CD4-positive, alpha-beta T cell treated with Interferon alpha-2 for 1 hour (primary cell): ENCODE data around the gene CCDC73.
"Not testable (repeated sequence)": the region's sequence is repeated elsewhere in the genome, so short reads cannot be mapped to it uniquely, and the experiment has no call there.

Source experiments
- DNase-seq, 2 donors: peaks; one replicate each; pipeline ENCODE4 v3.0.0-alpha.2; 2020 to 2022

The CCDC73 gene

GRCh38 chr11:32704775-32705174, 89.7 kb downstream of the CCDC73 start:
- no peak for DNase-seq

- DNase-seq, result no peak
These were observed 90.2 kb downstream of the CCDC73 start for GRCh38 chr11:32704261-32704660.

DNA sequence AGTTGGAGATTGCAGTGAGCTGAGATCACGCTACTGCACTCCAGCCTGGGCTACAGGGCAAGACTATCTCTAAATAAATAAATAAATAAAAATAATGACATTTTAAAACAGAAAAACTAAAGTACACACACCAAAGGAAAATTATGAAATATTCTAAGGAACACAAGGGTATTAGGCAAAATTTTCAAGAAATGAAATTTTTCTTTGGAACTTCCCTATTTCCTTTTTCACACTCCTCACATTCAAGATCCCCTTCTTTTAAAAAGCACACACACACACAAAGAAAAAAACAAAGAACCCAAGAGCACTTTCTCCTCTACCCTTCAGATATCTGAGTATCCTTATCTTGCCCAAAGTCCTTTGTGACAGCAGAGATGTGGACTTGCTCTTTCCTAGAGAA, 92.8 kb downstream of the CCDC73 start:
- no peak for DNase-seq

DNA sequence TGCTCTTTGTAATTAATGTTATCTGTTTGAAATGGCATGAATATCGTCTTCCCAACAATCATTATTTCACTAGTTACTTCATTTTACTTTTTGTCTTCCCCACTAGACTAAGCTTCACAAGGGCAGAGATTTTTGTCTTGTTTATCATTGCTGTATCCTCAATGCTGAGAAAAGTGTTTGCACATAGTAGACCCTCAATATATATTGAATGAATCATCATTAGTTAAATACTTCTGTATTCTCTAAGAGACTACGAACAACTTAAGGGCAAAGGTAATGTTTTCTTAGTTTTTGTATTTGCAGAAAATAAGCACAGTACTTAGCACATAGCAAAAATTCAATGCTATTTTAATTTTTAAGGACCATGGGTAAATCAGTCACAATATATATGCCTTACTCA, 95.9 kb downstream of the CCDC73 start:
- no peak for DNase-seq

DNA sequence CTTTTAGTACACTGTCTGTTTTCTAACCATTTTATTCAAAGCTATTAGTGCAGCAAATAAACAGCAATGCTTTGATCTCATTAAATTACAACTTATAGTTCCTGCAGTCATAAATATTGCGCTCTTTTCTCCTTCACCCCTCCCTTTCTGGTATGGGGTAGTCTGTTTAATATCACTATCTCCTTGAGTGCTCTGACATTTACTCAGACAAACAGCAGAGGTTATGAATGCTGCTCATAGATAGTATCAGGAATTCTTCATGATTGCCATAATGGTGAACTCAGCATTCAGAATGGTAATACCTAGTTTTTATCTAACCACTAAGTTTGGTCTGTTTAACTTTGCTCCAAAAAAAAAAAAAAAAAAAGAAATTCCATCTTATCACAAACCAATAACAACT, 123.4 kb downstream of the CCDC73 start:
- DNase-seq, result no peak

DNA sequence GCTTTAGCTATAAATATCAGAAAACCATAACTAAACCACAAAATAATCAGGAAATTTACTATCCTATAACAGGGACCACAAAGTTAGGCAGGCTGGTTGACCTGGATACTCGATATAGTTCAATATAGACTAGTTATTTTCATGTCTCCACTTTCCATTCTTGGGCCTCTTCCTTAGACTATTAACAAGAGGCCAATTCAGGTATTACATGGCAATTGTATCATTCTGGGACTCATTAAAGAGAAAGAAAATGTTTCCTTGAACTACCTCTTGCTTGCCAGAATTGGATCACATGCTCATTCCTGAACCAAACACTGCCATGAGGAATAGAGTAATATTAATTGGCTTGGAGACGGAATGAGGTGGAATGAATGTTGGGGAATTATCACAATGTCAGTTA, 134.8 kb downstream of the CCDC73 start:
- DNase-seq, result no peak

GRCh38 chr11:32658639-32659406, 135.6 kb downstream of the CCDC73 start:
- no peak for DNase-seq

DNA sequence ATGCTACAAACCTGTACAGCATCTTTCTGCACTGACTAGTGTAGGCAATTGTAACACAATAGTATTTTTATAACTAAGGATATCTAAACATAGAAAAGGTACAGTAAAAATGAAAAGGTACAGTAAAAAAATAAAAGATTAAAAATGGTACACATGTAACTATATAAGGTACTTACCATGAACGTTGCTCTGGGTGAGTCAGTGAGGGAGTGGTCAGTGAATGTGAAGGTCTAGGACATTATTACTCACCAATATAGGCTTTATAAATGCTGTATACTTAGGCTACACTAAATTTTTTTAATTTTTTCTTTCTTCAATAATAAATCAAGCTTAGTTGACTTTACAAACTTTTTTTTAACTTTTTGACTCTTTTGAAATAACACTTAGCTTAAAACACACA, 150.9 kb downstream of the CCDC73 start:
- DNase-seq, result no peak

DNA sequence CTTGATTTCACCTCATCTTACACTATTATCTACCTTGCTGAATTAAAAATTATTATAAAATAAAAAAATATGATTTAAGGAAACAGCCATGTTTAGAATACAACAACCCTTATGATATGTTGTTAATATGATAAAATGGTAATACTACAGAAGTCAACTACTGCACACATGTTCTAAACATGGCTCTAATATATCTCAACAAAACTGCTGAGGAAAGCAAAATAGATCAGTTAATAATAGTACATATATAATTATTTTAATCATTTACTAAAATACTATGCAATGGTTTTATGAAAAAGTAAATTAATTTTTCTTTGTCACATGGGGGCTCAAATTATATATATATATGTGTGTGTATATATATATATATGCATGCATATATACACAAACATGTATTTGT, 153.1 kb downstream of the CCDC73 start:
- no peak for DNase-seq

GRCh38 chr11:32635819-32636218, 158.6 kb downstream of the CCDC73 start:
- no peak for DNase-seq

DNA sequence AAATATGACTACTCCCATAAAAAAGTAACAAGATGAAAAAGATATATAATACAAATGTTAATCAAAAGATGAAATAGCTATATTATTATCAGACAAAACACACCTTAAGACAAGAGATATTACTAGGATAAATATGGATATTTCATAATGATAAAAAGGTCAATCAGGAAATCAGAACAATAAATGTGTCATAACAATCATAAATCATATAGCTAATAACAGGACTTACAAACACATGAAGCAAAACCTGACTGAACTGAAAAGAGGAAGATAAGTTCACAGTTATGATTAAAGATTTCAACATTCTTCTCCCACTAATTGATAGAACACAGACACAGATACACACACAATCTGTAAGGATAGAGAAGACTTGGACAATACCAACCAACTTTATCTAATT, 163.6 kb downstream of the CCDC73 start:
- DNase-seq, result no peak

DNA sequence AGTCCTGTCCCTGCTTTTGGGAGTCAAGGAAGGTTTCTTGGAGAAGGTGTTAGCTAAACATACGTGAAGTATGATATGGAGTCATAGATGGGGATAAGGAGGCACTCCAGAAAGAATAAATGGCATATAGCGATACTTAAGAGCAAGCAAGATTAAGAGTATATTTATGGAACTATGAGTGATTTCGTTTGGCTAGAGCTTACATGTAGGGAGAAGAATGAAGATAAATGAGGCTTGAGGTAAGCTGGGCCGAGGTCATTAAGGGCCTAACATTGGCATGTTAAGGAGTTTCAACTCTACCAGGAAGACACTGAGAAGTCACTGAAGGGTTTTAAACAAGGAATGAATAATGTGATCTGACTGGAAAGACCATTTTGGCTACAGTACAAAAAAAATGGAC, 177.6 kb downstream of the CCDC73 start:
- DNase-seq, result no peak

GRCh38 chr11:32615422-32615821, 179.0 kb downstream of the CCDC73 start:
- no peak for DNase-seq

DNA sequence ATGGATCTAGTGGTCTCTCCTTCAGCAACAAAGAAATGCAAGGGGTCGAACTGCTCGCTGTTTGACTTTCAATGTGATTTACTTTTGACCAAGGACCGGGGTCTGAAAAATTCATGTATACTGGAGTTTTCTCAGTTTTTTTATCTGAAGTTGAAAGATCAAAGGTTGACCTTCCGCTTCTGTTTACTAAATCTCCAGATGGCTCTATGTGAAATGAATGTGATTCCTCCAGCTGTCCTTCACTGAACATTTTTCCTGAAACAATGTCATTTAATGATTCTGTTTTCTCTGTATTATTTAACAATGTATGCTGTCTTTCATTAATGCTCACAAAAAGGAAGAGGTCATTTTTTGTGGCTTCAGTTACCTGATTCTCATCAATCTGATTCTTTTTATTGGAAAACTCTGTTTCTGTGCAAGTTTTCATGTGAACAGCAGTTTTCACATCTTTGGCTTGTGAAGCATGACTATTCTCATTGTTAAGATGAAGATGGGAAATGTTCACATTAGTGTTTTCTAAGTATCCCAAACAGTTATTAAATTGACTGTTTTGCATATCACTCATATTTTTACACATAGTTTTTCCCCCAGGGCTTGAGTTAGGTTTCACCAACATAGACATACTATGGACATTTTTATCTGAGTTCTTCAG, 180.8 kb downstream of the CCDC73 start:
- no peak for DNase-seq

DNA sequence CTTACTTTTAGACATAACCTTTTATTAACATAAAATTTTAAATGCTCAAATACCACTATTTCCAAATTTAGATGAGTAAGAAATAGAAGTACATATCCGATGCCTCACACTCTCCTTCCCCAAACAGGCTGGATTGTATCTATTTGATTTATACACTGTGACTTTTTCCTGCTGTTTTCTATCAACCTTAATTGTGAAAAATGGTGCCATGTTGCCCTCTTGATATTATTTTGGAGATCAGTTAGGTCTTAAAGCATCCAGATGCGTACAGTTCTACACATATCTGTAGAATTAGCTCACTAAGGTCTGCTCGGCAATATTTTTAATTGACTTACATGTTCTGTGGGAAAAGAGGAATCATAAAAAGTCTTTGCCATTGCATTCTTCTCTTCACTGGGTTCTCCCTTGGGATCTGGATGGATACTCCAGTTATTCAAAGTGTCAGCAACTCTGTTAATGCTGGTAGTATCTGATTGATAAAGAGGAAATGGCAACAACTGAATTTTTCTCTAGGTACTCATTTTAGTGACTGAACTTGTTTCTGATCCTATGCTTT, 183.6 kb downstream of the CCDC73 start:
- no peak for DNase-seq

DNA sequence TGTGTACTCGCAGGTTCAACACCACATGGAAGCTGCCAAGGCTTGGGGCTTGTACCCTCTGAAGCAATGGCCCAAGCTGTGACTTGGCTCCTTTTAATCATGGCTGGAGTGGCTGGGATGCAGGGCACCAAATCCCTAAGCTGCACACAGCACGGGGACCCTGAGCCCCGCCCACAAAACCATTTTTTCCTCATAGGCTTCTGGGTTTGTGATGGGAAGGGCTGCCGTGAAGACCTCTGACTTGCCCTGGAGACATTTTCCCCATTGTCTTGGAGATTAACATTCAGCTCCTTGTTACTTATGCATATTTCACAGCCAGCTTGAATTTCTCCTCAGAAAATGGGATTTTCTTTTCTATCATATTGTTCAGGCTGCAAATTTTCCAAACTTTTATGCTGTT, 185.6 kb downstream of the CCDC73 start:
- DNase-seq, result not testable (repeated sequence)

DNA sequence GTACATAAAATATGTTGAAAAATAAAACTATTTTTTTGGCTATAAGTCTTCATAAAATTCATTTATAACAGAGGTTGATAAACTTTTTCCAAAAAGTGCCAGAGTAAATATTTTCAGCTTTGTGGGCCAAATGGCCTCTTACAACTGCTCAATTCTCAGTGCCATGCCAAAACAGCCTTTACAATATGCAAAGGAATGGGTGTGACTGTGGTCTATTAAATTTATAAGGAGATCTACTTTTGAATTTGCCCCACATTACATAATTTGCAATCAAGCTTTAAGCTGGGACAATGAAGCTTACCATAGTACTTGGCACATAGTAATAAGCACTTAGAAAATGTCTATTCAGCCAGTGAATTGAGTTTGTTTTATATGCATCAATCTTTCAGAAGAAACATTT, 188.2 kb downstream of the CCDC73 start:
- no peak for DNase-seq

DNA sequence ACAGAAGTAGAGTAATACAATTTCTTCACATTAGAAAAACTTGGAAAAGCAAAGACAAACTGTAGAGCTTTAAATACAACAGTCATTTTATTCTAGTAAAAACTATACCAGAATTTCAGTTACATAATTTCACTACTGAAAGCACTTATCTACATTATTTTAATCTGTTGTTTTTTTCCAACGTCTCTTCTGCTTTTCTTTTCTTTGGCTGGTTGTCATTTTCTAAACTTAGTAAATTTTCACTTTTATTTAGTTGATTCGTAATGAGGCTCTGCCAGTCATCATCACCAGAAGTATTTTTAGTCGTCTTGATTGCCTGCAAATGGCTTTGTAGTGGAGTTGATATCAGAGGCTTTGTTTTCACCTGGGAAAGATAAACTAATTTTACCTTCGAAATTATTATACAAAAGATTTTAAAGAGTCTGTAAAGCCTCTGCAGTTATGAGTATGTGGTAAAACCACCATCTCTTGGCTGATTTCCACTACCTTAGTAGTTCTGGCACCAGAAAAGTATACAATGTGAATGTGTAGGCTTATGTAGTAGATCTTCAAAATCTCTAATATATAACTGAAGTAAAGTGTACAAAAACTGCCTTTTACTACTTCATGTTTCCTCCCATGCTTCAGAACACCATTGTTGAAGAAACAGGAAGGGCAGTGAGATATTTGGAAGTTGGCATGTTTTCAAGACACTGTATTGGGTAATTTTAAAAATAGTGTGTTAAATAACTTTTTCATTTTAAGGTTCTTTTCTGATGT, 191.6 kb downstream of the CCDC73 start:
- no peak for DNase-seq

DNA sequence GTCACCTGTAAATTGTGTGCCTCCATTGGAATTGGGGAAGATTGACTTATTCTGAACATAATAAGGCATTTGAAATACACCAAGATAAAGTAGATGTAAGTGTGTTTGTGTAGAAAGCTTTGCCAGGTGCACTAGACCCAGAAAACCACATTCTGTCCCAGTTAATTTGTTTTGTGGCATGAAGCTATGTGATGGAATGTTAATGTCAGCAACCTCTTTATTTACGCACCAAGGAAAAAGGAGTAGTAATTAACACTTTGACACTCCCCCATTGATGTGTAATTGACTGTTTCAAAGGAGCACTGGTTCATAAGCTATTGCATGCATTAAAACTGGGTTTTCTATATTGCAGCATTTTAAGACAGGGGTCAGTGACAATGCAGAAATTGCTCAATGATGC, 196.5 kb downstream of the CCDC73 start:
- DNase-seq, result no peak

GRCh38 chr11:32596114-32596513, 198.3 kb downstream of the CCDC73 start:
- DNase-seq, result not testable (repeated sequence)

DNA sequence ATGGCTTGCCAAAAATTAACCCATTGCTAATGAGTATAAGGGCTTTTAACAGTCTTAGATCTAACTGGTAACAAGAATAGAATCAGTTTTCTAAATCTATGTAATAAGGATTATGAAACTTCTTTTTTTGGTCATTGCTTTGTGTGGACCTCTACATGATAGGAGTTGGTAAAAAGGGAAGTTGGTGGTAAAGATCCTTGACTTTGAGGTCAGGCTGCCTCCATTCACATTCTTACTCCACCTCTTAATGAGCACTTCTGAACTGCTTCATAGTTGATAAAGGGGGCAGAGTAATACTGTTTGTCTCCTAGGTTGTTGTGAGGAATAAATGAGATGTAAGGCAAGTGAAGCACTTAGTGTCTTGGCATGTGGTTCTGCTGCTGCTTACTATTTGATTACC, 200.2 kb downstream of the CCDC73 start:
- DNase-seq, result no peak

GRCh38 chr11:32586576-32587190, 207.8 kb downstream of the CCDC73 start:
- DNase-seq, result peak in 1 of 2 donors; percentile 19

- DNase-seq, result no peak
These were observed 209.5 kb downstream of the CCDC73 start for GRCh38 chr11:32584921-32585320.
